COLO668 (cell line): ENCODE data around the gene SLFN14.
"Not testable (repeated sequence)": the region's sequence is repeated elsewhere in the genome, so short reads cannot be mapped to it uniquely, and the experiment has no call there.

Experiments used
- DNase-seq: peaks from one replicate; lab custom pipeline; 2025; ENCODE audit not compliant: unreplicated experiment; lab: John Stamatoyannopoulos, UW

The SLFN14 gene

GRCh38 chr17:35559495-35560210, 966 bp downstream of the SLFN14 start:
- no peak for DNase-seq

GRCh38 chr17:35557353-35557752, 3.3 kb downstream of the SLFN14 start:
- no peak for DNase-seq

GRCh38 chr17:35555691-35556090, 4.9 kb downstream of the SLFN14 start:
- no peak for DNase-seq

DNA sequence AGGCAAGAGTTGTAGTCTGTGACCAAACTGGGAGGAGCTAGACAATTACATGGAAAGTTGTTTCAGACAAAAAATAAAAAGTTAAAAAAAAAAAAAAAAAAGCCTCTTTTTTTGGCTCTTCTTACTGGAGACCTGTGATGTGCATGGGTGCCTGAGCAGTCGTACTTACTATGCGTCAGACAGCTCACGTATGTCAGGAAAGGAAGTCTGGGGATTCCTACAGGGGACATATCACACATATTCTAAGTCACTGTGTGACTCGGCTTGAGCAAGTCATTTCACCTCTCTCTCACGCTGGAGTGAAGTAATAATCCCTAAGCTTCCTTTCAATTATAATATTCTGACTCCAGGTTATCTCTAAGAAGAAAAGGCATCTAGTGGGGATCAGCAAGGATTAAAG, 6.0 kb downstream of the SLFN14 start:
- no peak for DNase-seq

GRCh38 chr17:35553310-35553709, 7.3 kb downstream of the SLFN14 start:
- DNase-seq = no peak

DNA sequence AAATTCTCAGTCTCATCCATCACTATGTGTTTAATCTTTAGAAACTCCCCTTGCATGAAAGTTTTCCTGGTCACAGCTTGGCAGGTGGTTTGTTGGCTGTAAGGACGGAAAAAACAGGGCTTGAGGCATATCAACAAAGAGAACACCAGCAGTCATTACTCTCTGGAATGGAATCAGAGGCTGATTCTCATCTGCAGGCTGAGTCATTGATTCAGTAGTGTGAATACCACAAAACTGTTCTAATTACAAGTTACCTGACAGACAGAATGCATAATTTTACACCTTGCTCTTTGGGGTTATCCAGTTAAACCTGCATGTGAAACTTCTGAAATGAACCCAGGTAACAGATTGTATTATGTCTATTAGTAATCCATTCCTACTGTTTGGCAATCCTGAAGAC, 11.6 kb downstream of the SLFN14 start:
- DNase-seq = no peak

DNA sequence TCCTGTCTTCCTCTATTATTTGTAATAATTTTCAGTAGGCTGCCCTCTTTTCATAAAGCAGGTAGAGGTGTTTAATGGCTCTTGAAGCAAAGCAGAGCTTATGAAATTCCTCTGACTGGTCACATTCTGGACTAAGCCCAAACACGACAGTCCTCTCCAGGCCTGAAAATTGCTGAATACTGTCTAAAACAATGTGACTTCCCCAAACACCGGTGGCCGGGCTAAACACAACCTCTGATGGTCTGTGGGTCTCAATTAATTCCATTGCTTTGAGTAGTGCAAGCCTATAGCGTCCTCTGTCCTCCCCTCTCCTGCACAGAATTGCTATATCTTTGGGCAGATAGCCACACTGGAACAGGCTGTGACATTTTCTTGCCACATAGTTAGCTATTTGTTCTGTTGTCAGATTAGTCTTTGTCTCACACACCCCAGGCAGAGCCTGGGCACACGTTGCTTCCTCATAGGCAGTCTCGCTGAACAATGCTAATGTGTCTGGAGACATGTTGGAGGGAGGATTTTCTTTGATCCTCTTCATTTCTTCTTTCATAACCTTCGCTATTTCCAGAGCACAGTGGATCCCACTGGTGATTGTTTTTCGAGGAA, 12.3 kb downstream of the SLFN14 start:
- no peak for DNase-seq

DNA sequence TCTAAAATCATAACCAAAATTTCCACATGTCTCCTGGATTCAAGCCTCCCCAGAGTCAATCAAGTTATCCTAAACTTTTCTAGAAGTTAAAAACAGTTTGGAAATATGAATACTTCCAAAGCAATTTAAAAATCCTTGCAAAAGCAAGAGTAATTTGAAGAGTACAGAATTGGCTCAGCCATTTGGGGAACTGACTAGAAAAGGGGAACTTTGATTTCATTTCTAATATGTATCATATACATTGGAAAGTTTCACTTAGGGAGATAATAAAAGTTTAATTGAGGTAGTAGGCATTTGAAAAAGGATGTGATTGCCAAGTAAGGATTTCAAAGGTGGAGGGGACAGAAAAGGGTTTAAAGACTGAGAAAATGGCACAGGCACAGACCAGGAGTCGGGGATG, 14.1 kb downstream of the SLFN14 start:
- DNase-seq = no peak

DNA sequence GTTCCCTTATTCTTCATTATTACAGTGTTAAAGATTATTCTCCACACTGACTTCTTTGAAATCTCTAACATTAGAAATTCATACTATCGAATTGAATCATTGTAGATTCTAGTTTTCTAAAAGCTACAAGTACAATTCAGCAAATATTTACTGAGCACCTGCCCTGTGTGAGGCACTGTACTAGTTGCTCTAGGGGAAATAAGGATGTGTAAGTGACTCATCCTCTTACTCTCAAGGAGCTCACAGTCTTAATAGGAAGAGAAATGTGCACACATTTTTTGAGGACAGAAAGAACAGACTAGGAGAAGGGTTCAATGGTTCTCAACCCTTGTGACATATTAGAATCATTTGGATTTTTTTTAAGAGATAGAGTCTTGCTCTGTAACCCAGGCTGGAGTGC, 15.5 kb downstream of the SLFN14 start:
- DNase-seq = no peak

DNA sequence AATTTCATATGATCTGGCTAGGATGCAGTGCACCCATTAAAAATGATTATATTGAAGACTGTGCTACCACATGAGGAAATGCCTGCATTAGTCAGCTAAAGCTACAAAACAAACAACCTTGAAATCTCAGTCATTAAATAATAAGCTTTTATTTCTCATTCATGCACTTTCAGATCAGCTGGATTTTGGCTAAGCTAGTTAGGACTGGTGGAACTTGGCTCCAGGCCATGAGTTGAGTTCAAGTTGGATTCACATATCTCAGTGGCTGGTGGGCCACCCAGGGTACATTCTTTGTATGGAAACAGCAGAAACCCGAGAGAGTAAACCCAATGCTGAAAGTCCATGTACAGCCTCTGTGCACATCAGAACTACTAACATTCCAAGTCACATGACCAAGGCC, 16.8 kb downstream of the SLFN14 start:
- no peak for DNase-seq

GRCh38 chr17:35542990-35543389, 17.6 kb downstream of the SLFN14 start:
- no peak for DNase-seq

DNA sequence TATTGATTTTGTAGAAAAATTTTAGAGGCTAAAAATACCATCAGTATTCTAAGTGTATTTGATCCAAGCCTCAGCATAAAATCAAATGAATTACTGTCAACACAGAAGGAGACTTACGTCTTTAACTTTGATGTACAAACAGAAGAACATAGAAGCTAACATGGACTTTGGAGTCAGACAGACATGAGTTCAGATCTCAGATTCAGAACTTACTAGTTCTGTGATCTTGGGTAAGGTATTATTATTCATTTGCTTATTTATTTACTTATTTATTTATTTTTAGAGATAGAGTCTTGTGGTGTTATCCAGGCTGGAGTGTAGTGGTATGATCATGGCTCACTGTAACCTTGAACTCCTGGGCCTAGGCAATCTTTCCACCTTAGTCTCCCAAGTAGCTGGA, 19.2 kb downstream of the SLFN14 start:
- DNase-seq = no peak

DNA sequence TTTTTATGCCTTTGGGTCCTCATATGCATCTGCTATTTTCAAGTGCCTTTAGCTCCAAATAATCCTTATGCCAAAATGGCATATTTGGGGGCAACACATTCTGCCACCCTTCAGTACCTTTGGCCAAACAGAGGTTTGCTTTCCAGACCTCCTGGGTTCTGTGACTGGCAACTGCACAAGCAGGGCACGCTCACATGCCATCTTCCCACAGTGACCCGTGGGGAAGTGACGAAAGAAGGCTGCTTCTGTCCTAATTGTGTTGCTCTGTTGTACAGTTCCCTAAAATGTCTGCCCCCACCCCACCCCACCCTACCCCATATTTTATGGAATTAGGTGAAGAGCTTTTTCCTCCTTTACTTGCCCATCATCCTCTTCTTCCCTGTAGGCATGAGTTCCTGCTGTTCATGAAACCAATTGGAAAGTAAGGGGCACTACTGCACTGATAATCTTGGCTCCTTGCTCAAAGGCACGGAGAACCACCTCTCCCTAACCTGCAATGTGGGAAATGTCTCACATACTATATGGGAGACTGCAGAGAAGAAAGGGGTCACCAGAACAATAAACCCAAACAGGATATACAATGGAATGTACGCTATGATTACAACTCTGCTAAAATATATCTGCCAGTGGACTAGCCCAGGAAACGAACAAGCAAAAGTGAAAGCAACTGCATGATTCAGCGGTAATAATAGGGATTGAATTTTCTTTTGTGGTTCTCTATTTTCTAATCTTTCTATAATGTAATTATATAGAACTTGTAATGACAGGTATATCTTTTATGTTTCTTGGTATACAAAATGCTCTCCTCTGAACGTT, 19.8 kb downstream of the SLFN14 start:
- DNase-seq = no peak

GRCh38 chr17:35539659-35540026, 21.0 kb downstream of the SLFN14 start:
- DNase-seq = no peak

- DNase-seq = no peak
Observed at GRCh38 chr17:35537601-35538141, 22.9 kb downstream of the SLFN14 start, which contains the start of gene SLFN12L. Gene SLFN12L (minus strand): TSS chr17:35537678. CDS start chr17:35522364, 15,314 bp downstream.

DNA sequence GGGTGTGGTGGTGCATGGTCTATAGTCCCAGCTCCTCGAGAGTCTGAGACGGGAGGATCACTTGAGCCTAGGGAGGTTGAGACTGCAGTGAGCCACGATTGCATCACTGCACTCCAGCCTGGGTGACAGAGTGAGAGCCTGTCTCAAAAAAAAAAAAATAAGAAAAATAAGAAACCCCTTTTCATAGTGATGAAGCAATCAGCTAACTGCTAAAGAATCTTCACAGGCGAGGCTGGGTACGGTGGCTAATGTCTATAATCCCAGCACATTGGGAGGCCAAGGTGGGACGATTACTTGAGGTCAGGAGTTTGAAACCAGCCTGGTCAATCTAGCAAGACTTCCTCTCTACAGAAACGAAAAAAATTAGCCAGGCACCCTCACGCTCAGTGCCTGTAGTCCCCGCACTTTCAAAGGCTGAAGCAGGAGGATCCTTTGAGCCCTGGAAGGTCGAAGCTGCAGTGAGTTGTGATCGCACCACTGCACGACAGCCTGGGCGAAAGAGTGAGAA, 23.9 kb downstream of the SLFN14 start:
- DNase-seq = no peak

DNA sequence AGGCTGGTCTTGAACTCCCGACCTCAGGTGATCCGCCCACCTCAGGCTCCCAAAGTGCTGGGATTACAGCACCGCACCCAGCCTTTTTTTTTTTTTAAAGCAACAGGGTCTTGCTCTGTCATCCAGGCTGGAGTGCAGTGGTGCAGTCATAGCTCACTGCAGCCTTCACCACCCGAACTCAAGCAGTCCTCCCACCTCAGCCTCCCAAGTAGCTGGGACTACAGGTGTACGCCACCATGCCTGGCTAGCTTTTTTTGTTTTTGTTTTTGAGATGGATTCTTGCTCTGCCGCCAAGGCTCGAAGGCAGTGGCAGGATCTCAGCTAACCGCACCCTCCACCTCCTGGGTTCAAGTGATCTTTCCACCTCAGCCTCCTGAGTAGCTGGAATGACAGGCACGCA, 25.2 kb downstream of the SLFN14 start:
- not testable (repeated sequence) for DNase-seq

- DNase-seq = no peak
Observed at GRCh38 chr17:35534576-35535093, 26.0 kb downstream of the SLFN14 start.

DNA sequence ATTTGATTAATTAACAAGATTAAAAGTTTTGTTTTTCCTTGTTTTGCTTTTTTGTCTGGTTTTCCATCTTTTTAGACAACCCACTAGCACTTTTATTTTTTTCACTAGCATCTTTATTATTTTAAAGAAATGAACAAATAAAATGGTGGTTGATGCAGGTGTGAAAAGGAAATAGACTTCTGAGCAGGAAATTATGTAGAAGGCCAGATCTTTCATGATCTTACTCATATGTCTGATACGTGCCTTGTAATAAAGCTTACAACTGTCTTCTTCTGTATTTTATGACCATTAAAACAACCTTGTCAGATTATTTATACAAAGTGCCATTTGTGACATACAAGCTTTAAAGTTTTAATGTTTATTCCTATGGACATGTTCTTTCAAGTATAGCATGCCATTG, 29.5 kb downstream of the SLFN14 start:
- DNase-seq = no peak

- DNase-seq = no peak
Observed at GRCh38 chr17:35529866-35530265, 30.8 kb downstream of the SLFN14 start.

GRCh38 chr17:35529326-35529725, 31.3 kb downstream of the SLFN14 start:
- DNase-seq = not testable (repeated sequence)
